Mesendoderm (in vitro differentiated cells): ENCODE measurements around the gene NUTM2B.
A peak's percentile ranks its signal among the peaks of the same experiment; 100 is the strongest.
"Not testable (repeated sequence)": the region's sequence is repeated elsewhere in the genome, so short reads cannot be mapped to it uniquely, and the experiment has no call there.

Experiments
- DNase-seq: peaks from one replicate; pipeline ENCODE4 v3.0.0; 2013
- H2AK5ac ChIP-seq: 2 replicates; pipeline ENCODE4 v1.6.1; 2013; ENCODE audit warnings: low read length, inconsistent platforms
- H2BK120ac ChIP-seq: 2 replicates; pipeline ENCODE4 v1.6.1; 2013; ENCODE audit warnings: low read depth, mild to moderate bottlenecking, low read length, moderate library complexity, mixed read lengths
- H2BK15ac ChIP-seq: replicated peaks from 2 replicates; pipeline ENCODE4 v1.6.1; 2013; ENCODE audit warnings: low read depth, mild to moderate bottlenecking, moderate library complexity
- H2BK5ac ChIP-seq: 2 replicates; pipeline ENCODE4 v1.6.1; 2013; ENCODE audit warnings: low read length, inconsistent platforms
- H3K18ac ChIP-seq: 2 replicates; pipeline ENCODE4 v1.6.1; 2013; ENCODE audit warnings: mild to moderate bottlenecking, low read length, mixed read lengths
- H3K23ac ChIP-seq: one replicate; pipeline ENCODE4 v1.6.1; 2013; ENCODE audit warnings: low read length
- H3K27ac ChIP-seq: 2 replicates; pipeline ENCODE4 v1.5.1; 2013; ENCODE audit warnings: low read depth, mild to moderate bottlenecking, inconsistent platforms, low read length, moderate library complexity
- H3K27me3 ChIP-seq: 2 replicates; pipeline ENCODE4 v1.6.1; 2013; ENCODE audit warnings: low read length, control low read depth, mild to moderate bottlenecking, inconsistent platforms; ENCODE audit not compliant: insufficient read depth, poor library complexity
- H3K36me3 ChIP-seq: 2 replicates; pipeline ENCODE4 v1.6.1; 2013; ENCODE audit warnings: low read length, inconsistent platforms; ENCODE audit not compliant: control insufficient read depth, insufficient read depth
- H3K4ac ChIP-seq: one replicate; pipeline ENCODE4 v1.6.1; 2013; ENCODE audit warnings: low read depth, mild to moderate bottlenecking, low read length, moderate library complexity
- H3K4me1 ChIP-seq: 2 replicates; pipeline ENCODE4 v1.6.1; 2013; ENCODE audit warnings: low read depth, low read length, inconsistent platforms; ENCODE audit not compliant: control insufficient read depth
- H3K4me2 ChIP-seq: 2 replicates; pipeline ENCODE4 v1.6.1; 2013; ENCODE audit warnings: low read length
- H3K4me3 ChIP-seq: 2 replicates; pipeline ENCODE4 v1.5.1; 2013; ENCODE audit warnings: mild to moderate bottlenecking, low read length
- H3K56ac ChIP-seq: one replicate; pipeline ENCODE4 v1.6.1; 2013; ENCODE audit warnings: low read length
- H3K79me1 ChIP-seq: 2 replicates; pipeline ENCODE4 v1.6.1; 2013; ENCODE audit warnings: low read length, inconsistent platforms
- H3K79me2 ChIP-seq: 2 replicates; pipeline ENCODE4 v1.6.1; 2013; ENCODE audit warnings: mild to moderate bottlenecking, low read length; ENCODE audit not compliant: control insufficient read depth, insufficient read depth
- H3K9ac ChIP-seq: 2 replicates; pipeline ENCODE4 v1.6.1; 2013; ENCODE audit warnings: low read length, inconsistent platforms
- H4K5ac ChIP-seq: one replicate; pipeline ENCODE4 v1.6.1; 2013; ENCODE audit warnings: low read length
- H4K8ac ChIP-seq: one replicate; pipeline ENCODE4 v1.6.1; 2013; ENCODE audit warnings: low read depth, mild to moderate bottlenecking, control low read depth, low read length, moderate library complexity
- WGBS: extraction: QIAGEN DNeasy Blood & Tissue Kit; methylation state at CpG from one replicate; pipeline ENCODE4 v1.1.7; 2013; ENCODE audit warnings: low lambda C conversion rate, missing lambda C conversion rate; ENCODE audit not compliant: insufficient coverage; ENCODE audit errors: extremely low coverage; 5-methylcytosine and 5-hydroxymethylcytosine counted together

Gene NUTM2B

GRCh38 chr10:79683026-79683883, 19.8 kb upstream of the NUTM2B start:
- not testable (repeated sequence) for H4K8ac ChIP-seq, H3K4me2 ChIP-seq, H3K56ac ChIP-seq, DNase-seq, H2AK5ac ChIP-seq, H3K18ac ChIP-seq, H3K4me3 ChIP-seq, H2BK5ac ChIP-seq, H3K79me2 ChIP-seq, H3K9ac ChIP-seq, H2BK15ac ChIP-seq, H3K23ac ChIP-seq, H3K4ac ChIP-seq, H3K27me3 ChIP-seq, H3K27ac ChIP-seq, H3K79me1 ChIP-seq, H3K4me1 ChIP-seq, H3K36me3 ChIP-seq, H4K5ac ChIP-seq, H2BK120ac ChIP-seq
- WGBS: no CpG with 5 or more reads among the region's 20 CpGs

- H2AK5ac ChIP-seq, H2BK5ac ChIP-seq, H3K23ac ChIP-seq, H2BK120ac ChIP-seq, H2BK15ac ChIP-seq, H3K9ac ChIP-seq, H3K4ac ChIP-seq, DNase-seq, H3K4me3 ChIP-seq, H3K79me1 ChIP-seq, H3K36me3 ChIP-seq, H3K4me2 ChIP-seq, H3K27me3 ChIP-seq, H3K4me1 ChIP-seq, H3K18ac ChIP-seq, H4K8ac ChIP-seq, H3K27ac ChIP-seq, H3K79me2 ChIP-seq, H3K56ac ChIP-seq, H4K5ac ChIP-seq: not testable (repeated sequence)
- no CpG with 5 or more reads among the region's 41 CpGs for WGBS
These were observed 18.9 kb upstream of the NUTM2B start for GRCh38 chr10:79683884-79684720.

GRCh38 chr10:79685044-79685685, 17.9 kb upstream of the NUTM2B start:
- not testable (repeated sequence) for H2BK15ac ChIP-seq, H2BK5ac ChIP-seq, H3K27me3 ChIP-seq, H3K56ac ChIP-seq, H3K4me2 ChIP-seq, H3K79me1 ChIP-seq, H2BK120ac ChIP-seq, H3K23ac ChIP-seq, H4K5ac ChIP-seq, H4K8ac ChIP-seq, H2AK5ac ChIP-seq, H3K79me2 ChIP-seq, H3K36me3 ChIP-seq, H3K4me3 ChIP-seq, H3K4ac ChIP-seq, H3K27ac ChIP-seq, H3K9ac ChIP-seq, H3K4me1 ChIP-seq, H3K18ac ChIP-seq
- no CpG with 5 or more reads among the region's 21 CpGs for WGBS
- DNase-seq: peak; percentile 22

GRCh38 chr10:79686595-79686994, 16.4 kb upstream of the NUTM2B start:
- H3K36me3 ChIP-seq, DNase-seq, H3K4me3 ChIP-seq, H3K27me3 ChIP-seq, H3K23ac ChIP-seq, H3K4ac ChIP-seq, H2BK15ac ChIP-seq, H2BK5ac ChIP-seq, H2BK120ac ChIP-seq, H3K4me1 ChIP-seq, H3K79me2 ChIP-seq, H3K18ac ChIP-seq, H3K79me1 ChIP-seq, H4K8ac ChIP-seq, H3K9ac ChIP-seq, H3K4me2 ChIP-seq, H4K5ac ChIP-seq, H3K56ac ChIP-seq, H2AK5ac ChIP-seq, H3K27ac ChIP-seq: not testable (repeated sequence)
- no CpG with 5 or more reads among the region's 4 CpGs for WGBS

- WGBS: no CpG with 5 or more reads among the region's 6 CpGs
- not testable (repeated sequence) for H3K4me3 ChIP-seq
These were observed 15.4 kb upstream of the NUTM2B start for GRCh38 chr10:79687406-79688150.

More at GRCh38 chr10:79687406-79688150, 15.4 kb upstream of the NUTM2B start:
- not testable (repeated sequence) for H3K56ac ChIP-seq, H3K36me3 ChIP-seq, H3K79me2 ChIP-seq, H3K9ac ChIP-seq, H2BK5ac ChIP-seq, DNase-seq, H4K8ac ChIP-seq, H3K18ac ChIP-seq, H2BK120ac ChIP-seq, H3K27ac ChIP-seq, H2BK15ac ChIP-seq, H2AK5ac ChIP-seq, H3K4me2 ChIP-seq, H3K4me1 ChIP-seq, H3K27me3 ChIP-seq, H3K79me1 ChIP-seq, H3K4ac ChIP-seq, H4K5ac ChIP-seq, H3K23ac ChIP-seq
